K562 (cell line): ENCODE results near the gene ASCL2. TPM values are rescaled to one million over a fixed set of nuclear protein-coding genes. Genes with fewer than 3 reads are reported as not detected.
A peak's percentile ranks its signal among the peaks of the same experiment; 100 is the strongest.

Source experiments
- ATAC-seq: fragments of 200-7000 bp; cut with Tn5 transposase; 3 replicates; pipeline ENCODE4 v1.9.1; 2020; ENCODE audit warnings: moderate library complexity
- BruUV-seq: library from RNA; stranded (reverse); fragments of 400-500 nt; replicated peaks from 2 replicates; lab custom pipeline; 2021; lab: Mats Ljungman, UMichigan
- CTCF ChIA-PET: fragments of 300-600 bp; formaldehyde crosslinking; extraction: SDS; loops from one replicate; lab custom pipeline; 2021; ENCODE audit warnings: low intra/inter-chr PET ratio; lab: Yijun Ruan, JAX
- POLR2A ChIA-PET: fragments of 300-600, 350-650 bp; sonication (Branson Sonifier 250); formaldehyde crosslinking; extraction: SDS; loops from one replicate; lab custom pipeline; 2021; ENCODE audit warnings: antibody characterized with exemption, inconsistent platforms; lab: Yijun Ruan, JAX
- DNase-seq, 4 experiments: peaks; one replicate each; pipeline versions ENCODE4 v3.0.0 to v3.0.0-alpha.2; 2011 to 2018; ENCODE audit warnings: low spot score in 3 of 4, mixed read lengths in 3 of 4; ENCODE audit errors: extremely low read depth in 1 of 4
- FAIRE-seq: peaks from 2 replicates; lab custom pipeline; 2011; peaks lifted over from hg19 to GRCh38; lab: Jason Lieb, UNC
- H2AFZ ChIP-seq: 2 replicates; pipeline ENCODE4 v1.6.0; 2011; ENCODE audit warnings: low read depth, low read length, control low read depth, inconsistent platforms
- H3K27ac ChIP-seq: fragments of 200-600 bp; 3 replicates; pipeline ENCODE4 v1.8.0; 2011; ENCODE audit warnings: low read depth, mild to moderate bottlenecking, control low read depth, inconsistent platforms, low read length, moderate library complexity, mixed read lengths; ENCODE audit errors: extremely low read depth
- H3K27me3 ChIP-seq, 2 experiments: fragments of 300-600 bp in 1 of 2; 2 replicates in 1 of 2; 3 replicates in 1 of 2; pipeline versions ENCODE4 v1.6.0 to v1.8.0; 2011; ENCODE audit warnings: inconsistent platforms in 2 of 2, low read length in 2 of 2, mild to moderate bottlenecking in 1 of 2, mixed read lengths in 1 of 2, moderate library complexity in 1 of 2; ENCODE audit not compliant: control insufficient read depth in 2 of 2, insufficient read depth in 2 of 2
- H3K36me3 ChIP-seq: fragments of 300-600 bp; 3 replicates; pipeline ENCODE4 v1.8.0; 2011; ENCODE audit warnings: mild to moderate bottlenecking, low read length, inconsistent platforms; ENCODE audit not compliant: control insufficient read depth, insufficient read depth
- H3K4me1 ChIP-seq, 2 experiments: fragments of 200-600 bp in 1 of 2; replicated peaks in 1 of 2; 2 replicates in 1 of 2; 3 replicates in 1 of 2; pipeline versions ENCODE4 v1.5.1 to v1.8.0; 2011; ENCODE audit warnings: inconsistent platforms in 2 of 2, low read length in 2 of 2, mild to moderate bottlenecking in 1 of 2, mixed read lengths in 1 of 2, moderate library complexity in 1 of 2; ENCODE audit not compliant: control insufficient read depth in 2 of 2, insufficient read depth in 2 of 2
- H3K4me2 ChIP-seq: 2 replicates; pipeline ENCODE4 v1.6.1; 2011; ENCODE audit warnings: low read length, control low read depth, inconsistent platforms, mixed read lengths; ENCODE audit not compliant: insufficient read depth
- H3K4me3 ChIP-seq: fragments of 200-600 bp; sonication (generic), shearing (Covaris generic); 2 replicates; pipeline ENCODE4 v1.5.1; 2016; ENCODE audit warnings: control low read depth, inconsistent platforms
- H3K79me2 ChIP-seq: fragments of 200-600 bp; 3 replicates; pipeline ENCODE4 v1.8.0; 2011; ENCODE audit warnings: low read length, inconsistent platforms; ENCODE audit not compliant: control insufficient read depth, insufficient read depth
- H3K9ac ChIP-seq, 2 experiments: 2 replicates each; pipeline versions ENCODE4 v1.6.0 to v1.6.1; 2011; ENCODE audit warnings: low read depth in 2 of 2, low read length in 2 of 2, control low read depth in 1 of 2, inconsistent platforms in 1 of 2, mild to moderate bottlenecking in 1 of 2, mixed read lengths in 1 of 2; ENCODE audit not compliant: insufficient read depth in 1 of 2
- H3K9me1 ChIP-seq: one replicate; pipeline ENCODE4 v1.6.0; 2011; ENCODE audit warnings: inconsistent platforms, mild to moderate bottlenecking, low read length, moderate library complexity; ENCODE audit not compliant: control insufficient read depth, insufficient read depth
- H3K9me3 ChIP-seq: replicated peaks from 2 replicates; pipeline ENCODE4 v1.5.1; 2011; ENCODE audit warnings: low read depth, low read length, inconsistent platforms; ENCODE audit not compliant: control insufficient read depth, insufficient read depth
- H4K20me1 ChIP-seq: replicated peaks from 2 replicates; pipeline ENCODE4 v1.6.1; 2011; ENCODE audit warnings: low read length, inconsistent platforms, mixed read lengths; ENCODE audit not compliant: control insufficient read depth, insufficient read depth
- CSDE1 ChIP-seq, 2 experiments: fragments of 450-650 bp; IDR thresholded peaks; 2 replicates each; pipeline ENCODE4 v1.6.1; 2016; ENCODE audit warnings: mild to moderate bottlenecking in 1 of 2
- ELK3 ChIP-seq: fragments of 450-650 bp; formaldehyde crosslinking; IDR thresholded peaks from 2 replicates; pipeline ENCODE4 v1.4.0; 2020; ENCODE audit warnings: mild to moderate bottlenecking
- HMBOX1 ChIP-seq: sonication (generic); IDR thresholded peaks from 2 replicates; pipeline ENCODE4 v1.6.1; 2016
- NONO ChIP-seq, 2 experiments: fragments of 200-400 bp in 1 of 2; fragments of 450-650 bp in 1 of 2; formaldehyde crosslinking in 1 of 2; IDR thresholded peaks; 2 replicates each; pipeline ENCODE4 v1.6.1; 2017; ENCODE audit warnings: low read depth in 2 of 2, mild to moderate bottlenecking in 2 of 2, moderate library complexity in 2 of 2, low read length in 1 of 2
- RBFOX2 ChIP-seq: fragments of 200-400 bp; formaldehyde crosslinking; IDR thresholded peaks from 2 replicates; pipeline ENCODE4 v1.6.1; 2017; ENCODE audit warnings: low read depth, mild to moderate bottlenecking, low read length, moderate library complexity
- SMAD4 ChIP-seq: fragments of 250-450 bp; sonication (Bioruptor Pico); conservative IDR thresholded peaks from 2 replicates; pipeline ENCODE4 v1.8.0; 2021; ENCODE audit warnings: inconsistent platforms, mild to moderate bottlenecking, moderate library complexity
- THRB ChIP-seq: fragments of 450-650 bp; formaldehyde crosslinking; conservative IDR thresholded peaks from 2 replicates; pipeline ENCODE4 v1.4.0; 2022; ENCODE audit warnings: mild to moderate bottlenecking, missing genetic modification characterization
- VEZF1 ChIP-seq: fragments of 200-800 bp; sonication (Bioruptor generic); IDR thresholded peaks from 2 replicates; pipeline ENCODE4 v1.6.1; 2017; ENCODE audit warnings: missing genetic modification characterization, missing compliant biosample characterization
- ZNF146 ChIP-seq: IDR thresholded peaks from one replicate; pipeline ENCODE4 v1.6.1; 2018; ENCODE audit warnings: missing compliant biosample characterization; ENCODE audit not compliant: unreplicated experiment
- ZNF436 ChIP-seq: fragments of 250-450, 450-650 bp; sonication (Bioruptor Pico); formaldehyde crosslinking; IDR thresholded peaks from 2 replicates; pipeline ENCODE4 v1.7.0; 2020; ENCODE audit warnings: mild to moderate bottlenecking
- WGBS: fragments of 100-300 bp; shearing (Covaris generic); methylation state at CpG from one replicate; pipeline ENCODE4 v1.1.6; 2016; ENCODE audit warnings: low coverage, mixed read lengths; ENCODE audit not compliant: insufficient coverage; ENCODE audit errors: missing lambda C conversion rate; 5-methylcytosine and 5-hydroxymethylcytosine counted together
- in situ Hi-C: fragments of 300-500 bp; cut with MboI; formaldehyde crosslinking; loops from 4 replicates; pipeline ENCODE4 v1.15.0; 2018; ENCODE audit warnings: inconsistent platforms, mixed read lengths
- intact Hi-C: fragments of 100-400 bp; cut with micrococcal nuclease; formaldehyde crosslinking; loops from 2 replicates; pipeline ENCODE4 v1.14.2; 2022
- polyA plus RNA-seq, 8 experiments: library from polyadenylated mRNA; depleted of rRNA in 4 of 8; stranded (reverse) in 5 of 8; unstranded in 3 of 8; fragments of >200 nt; fragmentation: Nextera tagmentation in 2 of 8; fragmentation: Illumina TruSeq in 1 of 8; extraction: Ambion mirVana in 2 of 8; extraction: Trizol in 1 of 8; gene quantifications; 2 replicates each; pipeline versions ENCODE4 v1.2.1 to v1.2.3, GENCODE V29; 2011 to 2014; ENCODE audit warnings: inconsistent platforms in 1 of 8, missing spikeins in 1 of 8
- total RNA-seq, 7 experiments: library from RNA; depleted of rRNA in 6 of 7; stranded (reverse); fragments of >200 nt in 6 of 7; fragmentation: Illumina TruSeq in 2 of 7; extraction: Trizol in 2 of 7; gene quantifications; 2 replicates each; pipeline versions ENCODE4 v1.2.1 to v1.2.3, GENCODE V29; 2011 to 2021; ENCODE audit warnings: low replicate concordance in 1 of 7

The ASCL2 gene
- total and polyA plus RNA-seq, 9 of the 15 experiments (the other 6 are each of a cell fraction or from before 2014, with no cell fraction given): 0.11 to 1.4 (median 0.36) TPM; not detected in 2

DNA sequence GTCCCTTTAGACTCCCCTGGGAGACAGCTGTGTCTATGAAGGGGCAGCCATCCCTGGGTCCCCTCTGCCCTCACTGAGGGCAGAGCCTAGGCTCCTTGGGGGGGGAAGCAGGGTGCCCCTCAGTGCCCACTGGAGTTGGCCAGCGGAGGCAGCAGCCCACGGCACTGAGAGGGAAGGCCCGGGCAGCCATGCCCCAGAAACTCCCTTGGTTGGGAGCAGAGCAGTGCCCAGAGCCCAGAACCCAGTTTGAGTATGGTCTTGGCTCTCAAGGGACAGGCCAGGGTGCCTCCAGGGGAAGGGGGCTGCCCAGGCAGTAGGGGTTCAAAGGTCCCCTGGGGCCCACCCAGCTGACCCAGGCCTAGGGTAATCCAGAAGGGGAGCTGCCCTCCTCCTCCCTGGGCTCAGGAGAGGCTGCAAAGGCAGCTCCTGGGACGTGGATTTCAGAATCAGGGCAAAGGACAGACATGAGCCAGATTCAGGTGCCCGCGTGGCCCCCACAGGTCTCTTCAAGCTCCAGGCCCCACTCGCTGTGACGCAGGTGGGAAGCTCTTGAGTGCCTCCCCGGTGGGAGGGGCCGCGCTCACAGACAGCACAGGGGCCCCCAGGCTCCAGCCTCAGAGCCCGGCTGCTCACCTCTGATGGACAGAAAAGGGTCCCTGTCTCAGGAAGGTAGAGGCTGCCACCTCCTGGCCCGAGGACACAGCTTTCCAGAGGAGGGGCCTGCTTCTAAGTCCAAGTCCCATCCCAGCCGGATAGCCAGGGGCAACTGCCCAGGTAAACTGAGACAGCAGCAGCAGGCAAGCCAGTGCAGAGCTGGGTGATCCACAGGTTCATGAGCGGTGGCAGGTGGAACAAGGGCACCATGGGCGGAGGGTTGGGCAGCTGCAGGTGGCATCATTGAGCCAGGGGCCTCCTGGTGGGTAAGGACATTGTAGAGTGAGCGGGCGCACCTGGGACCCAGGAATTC is 28.7 kb upstream of the ASCL2 start (continued):
- 0 out of 2 replicates have a peak, but pooled peaks have one; percentile 6 for TF ChIP-seq VEZF1 (CRISPR knock-in tag)

GRCh38 chr11:2298131-2298794 is 27.9 kb upstream of the ASCL2 start:
- FAIRE-seq (no peak), DNase-seq (no peak), ATAC-seq (no peak)
- POLR2A ChIA-PET: no interaction called here
- no peak overlapping the region for H3K4me3 ChIP-seq
- no peak overlapping the region for H3K9ac ChIP-seq
- 46% methylated on average over 14 of the region's 14 CpGs for WGBS
- peaks cover 8% of the 10 kb centered on the region; the same call in 2 of the 3 replicates for H3K79me2 ChIP-seq
- H3K9me1 ChIP-seq: no peaks in the 10 kb centered on the region
- no TSS peak for BruUV-seq
- H2AFZ ChIP-seq: no peak overlapping the region
- peaks cover 0 to 13% of the 10 kb centered on the region in 2 experiments; a peak in 2 of 5 replicates for H3K27me3 ChIP-seq
- no peaks in the 10 kb centered on the region for H3K36me3 ChIP-seq
- intact Hi-C loops (no loop called here), in situ Hi-C loops (loop anchor here (5.0 kb wide), 1 partner anchor 96 kb away; no protein-coding TSS in a partner anchor)
- H3K4me2 ChIP-seq: no peak overlapping the region
- H3K4me1 ChIP-seq: peaks cover 35 to 68% of the 10 kb centered on the region in 2 experiments
- H3K27ac ChIP-seq: no peak overlapping the region
- TF ChIP-seq ZNF146 (CRISPR knock-in tag): no peak
- no peak for TF ChIP-seq RBFOX2
- TF ChIP-seq CSDE1 (IDR thresholded peaks at IDR 0.05): no peak
- no peak for TF ChIP-seq HMBOX1
- TF ChIP-seq ZNF436 (CRISPR knock-in tag): no peak
- TF ChIP-seq SMAD4 (CRISPR knock-in tag): no peak
- no peak for TF ChIP-seq ELK3 (CRISPR knock-in tag)
- TF ChIP-seq NONO (IDR thresholded peaks at IDR 0.05; ENCODE audit: low read depth in 2 of 2, low read length in 1 of 2): no peak
- no peak for TF ChIP-seq THRB (CRISPR knock-in tag)
- no peaks in the 10 kb centered on the region for H3K9me3 ChIP-seq
- no peaks in the 10 kb centered on the region for H4K20me1 ChIP-seq
- CTCF ChIA-PET: interaction anchor here (1.3 to 3.2 kb wide), 2 partner anchors 101 to 103 kb away, joined by 9 to 21 read pairs; no protein-coding TSS in a partner anchor
